ENCODE results near the gene DDX4.
"Not testable (repeated sequence)": the region's sequence is repeated elsewhere in the genome, so short reads cannot be mapped to it uniquely, and the experiment has no call there.

The DDX4 gene

DNA sequence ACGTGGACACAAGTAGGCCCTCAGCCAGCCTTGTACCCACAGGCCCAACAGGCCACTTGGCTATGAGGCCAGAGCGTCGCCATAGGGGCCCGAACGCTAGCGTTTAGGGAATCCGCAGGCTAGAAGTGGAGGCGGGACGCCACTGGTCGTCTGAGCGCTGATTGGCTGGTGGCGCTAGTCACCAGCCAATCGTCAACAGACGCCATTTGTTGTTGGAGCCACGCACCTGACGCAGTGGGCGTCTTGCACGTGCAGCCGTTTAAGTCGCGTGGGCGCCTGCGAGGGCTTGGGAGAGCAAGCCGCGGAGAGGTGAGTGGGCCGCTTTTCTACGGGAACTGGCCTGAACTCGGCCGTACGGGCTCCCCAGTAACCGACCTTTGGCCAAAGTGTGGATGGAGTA, at the start of gene DDX4:
DDX4 (plus strand) TSS at position 269 of the 400 bp plus-strand sequence. CDS start 903 bp downstream, outside the sequence.
- Mint-ChIP-seq H3K27ac (no peak within 1 kb of the TSS), H3K36me3 (no peaks in the 10 kb centered on the region), H3K27me3 (no peaks in the 10 kb centered on the region), H3K9me3 (no peaks in the 10 kb centered on the region), H3K4me1 (no peaks in the 10 kb centered on the region), H3K4me3 (no peak within 1 kb of the TSS)

DNA sequence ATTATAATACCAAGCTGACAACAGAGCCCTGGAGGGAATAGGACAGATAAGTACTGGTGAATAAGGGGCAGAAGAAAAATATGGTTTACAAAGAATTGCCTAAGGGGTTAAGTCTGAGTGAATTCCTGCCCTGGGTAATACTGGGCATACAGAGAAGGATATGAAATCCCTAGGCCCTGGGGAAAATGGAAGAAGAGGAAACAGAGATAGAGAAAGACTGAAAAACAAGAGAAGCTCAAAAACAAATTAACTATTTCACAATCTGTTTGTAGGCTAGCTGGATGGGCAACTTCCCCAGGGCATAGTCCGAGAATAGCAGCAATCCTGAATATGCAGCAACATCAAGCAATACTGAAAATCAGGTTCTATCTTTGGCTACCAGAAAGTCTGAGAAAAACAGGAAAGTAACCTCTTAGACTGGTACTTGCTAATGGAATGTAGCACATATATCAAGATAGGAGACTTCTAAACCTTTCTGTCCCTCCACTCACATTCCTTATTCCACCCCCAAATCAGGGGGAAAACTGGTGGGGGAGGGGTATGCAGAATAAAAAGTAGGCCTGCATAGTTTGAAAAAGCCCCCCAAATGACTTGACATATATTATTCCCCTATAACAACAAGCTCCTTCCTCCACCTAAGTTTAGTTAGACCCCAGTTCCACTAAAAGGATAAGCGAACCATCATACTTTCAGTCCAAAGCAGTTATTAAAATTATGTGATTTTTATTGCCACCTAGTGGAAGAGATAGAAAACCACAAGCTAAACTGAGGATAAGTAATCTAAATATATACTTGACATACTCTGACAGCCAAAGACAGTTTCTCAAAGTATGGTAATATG, 46.4 kb upstream of the DDX4 start:
- Mint-ChIP-seq H3K4me1 (peaks cover 4% of the 10 kb centered on the region), H3K36me3 (peaks cover under 1% of the 10 kb centered on the region), H3K9me3 (no peaks in the 10 kb centered on the region), H3K27me3 (no peaks in the 10 kb centered on the region), H3K27ac (no peak overlapping the region), H3K4me3 (no peak overlapping the region)

DNA sequence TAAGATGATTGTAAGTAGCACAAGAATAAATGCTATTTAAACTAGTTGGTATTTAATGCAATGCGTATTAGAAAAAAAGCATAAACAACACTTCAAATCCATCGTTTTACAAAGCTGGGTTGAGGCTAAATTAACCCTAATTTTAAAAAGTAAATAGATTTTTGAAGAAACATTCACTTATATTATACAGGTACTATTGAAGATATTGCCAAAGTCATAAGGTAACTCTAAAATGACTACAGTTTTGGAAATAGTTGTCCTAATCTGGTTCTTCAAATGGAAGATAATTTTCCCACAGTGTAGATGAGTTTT, 45.8 kb upstream of the DDX4 start:
- Mint-ChIP-seq H3K4me3 (no peak overlapping the region), H3K4me1 (peaks cover 4% of the 10 kb centered on the region), H3K27ac (no peak overlapping the region), H3K36me3 (no peaks in the 10 kb centered on the region), H3K27me3 (no peaks in the 10 kb centered on the region), H3K9me3 (no peaks in the 10 kb centered on the region)

- Mint-ChIP-seq H3K27me3 (no peaks in the 10 kb centered on the region), H3K36me3 (peaks cover 2% of the 10 kb centered on the region), H3K4me3 (no peak overlapping the region), H3K4me1 (peaks cover 4% of the 10 kb centered on the region), H3K27ac (no peak overlapping the region), H3K9me3 (no peaks in the 10 kb centered on the region)
Measured at GRCh38 chr5:55692509-55692908, 45.4 kb upstream of the DDX4 start.

GRCh38 chr5:55694152-55694830, 43.6 kb upstream of the DDX4 start:
- H3K4me3 Mint-ChIP-seq = no peak overlapping the region
- H3K27ac Mint-ChIP-seq = no peak overlapping the region
- H3K4me1 Mint-ChIP-seq = peaks cover 4% of the 10 kb centered on the region
- peaks cover 2% of the 10 kb centered on the region for H3K36me3 Mint-ChIP-seq
- no peaks in the 10 kb centered on the region for H3K27me3 Mint-ChIP-seq
- no peaks in the 10 kb centered on the region for H3K9me3 Mint-ChIP-seq

DNA sequence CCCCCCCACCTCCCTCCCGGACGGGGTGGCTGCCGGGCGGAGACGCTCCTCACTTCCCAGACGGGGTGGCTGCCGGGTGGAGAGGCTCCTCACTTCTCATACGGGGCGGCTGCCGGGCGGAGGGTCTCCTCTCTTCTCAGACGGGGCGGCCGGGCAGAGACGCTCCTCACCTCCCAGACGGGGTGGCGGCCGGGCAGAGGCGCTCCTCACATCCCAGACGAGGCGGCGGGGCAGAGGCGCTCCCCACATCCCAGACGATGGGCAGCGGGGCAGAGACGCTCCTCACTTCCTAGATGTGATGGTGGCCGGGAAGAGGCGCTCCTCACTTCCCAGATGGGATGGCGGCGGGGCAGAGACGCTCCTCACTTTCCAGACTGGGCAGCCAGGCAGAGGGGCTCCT, 41.2 kb upstream of the DDX4 start:
- not testable (repeated sequence) for H3K4me3 Mint-ChIP-seq, H3K27me3 Mint-ChIP-seq, H3K36me3 Mint-ChIP-seq, H3K27ac Mint-ChIP-seq, H3K9me3 Mint-ChIP-seq
- H3K4me1 Mint-ChIP-seq = peaks cover 10% of the 10 kb centered on the region

GRCh38 chr5:55699041-55699688, 38.7 kb upstream of the DDX4 start:
- H3K27ac Mint-ChIP-seq = no peak overlapping the region
- no peaks in the 10 kb centered on the region for H3K27me3 Mint-ChIP-seq
- H3K36me3 Mint-ChIP-seq = peaks cover 5% of the 10 kb centered on the region
- H3K4me1 Mint-ChIP-seq = peaks cover 11% of the 10 kb centered on the region
- no peaks in the 10 kb centered on the region for H3K9me3 Mint-ChIP-seq
- no peak overlapping the region for H3K4me3 Mint-ChIP-seq

GRCh38 chr5:55700745-55701144, 37.1 kb upstream of the DDX4 start:
- Mint-ChIP-seq H3K4me3 (no peak overlapping the region), H3K4me1 (peaks cover 17% of the 10 kb centered on the region), H3K9me3 (no peaks in the 10 kb centered on the region), H3K27me3 (no peaks in the 10 kb centered on the region), H3K36me3 (peaks cover 8% of the 10 kb centered on the region), H3K27ac (no peak overlapping the region)

GRCh38 chr5:55701462-55702103, 36.3 kb upstream of the DDX4 start:
- Mint-ChIP-seq H3K4me1 (peaks cover 22% of the 10 kb centered on the region), H3K36me3 (peaks cover 8% of the 10 kb centered on the region), H3K9me3 (no peaks in the 10 kb centered on the region), H3K4me3 (no peak overlapping the region), H3K27me3 (no peaks in the 10 kb centered on the region), H3K27ac (no peak overlapping the region)

GRCh38 chr5:55702598-55703345, 35.1 kb upstream of the DDX4 start:
- peaks cover 7% of the 10 kb centered on the region for H3K36me3 Mint-ChIP-seq
- H3K4me1 Mint-ChIP-seq = peaks cover 22% of the 10 kb centered on the region
- H3K27me3 Mint-ChIP-seq = no peaks in the 10 kb centered on the region
- H3K27ac Mint-ChIP-seq = no peak overlapping the region
- no peaks in the 10 kb centered on the region for H3K9me3 Mint-ChIP-seq
- no peak overlapping the region for H3K4me3 Mint-ChIP-seq

- peaks cover 27% of the 10 kb centered on the region for H3K4me1 Mint-ChIP-seq
- H3K4me3 Mint-ChIP-seq = no peak overlapping the region
- no peaks in the 10 kb centered on the region for H3K9me3 Mint-ChIP-seq
- H3K27me3 Mint-ChIP-seq = no peaks in the 10 kb centered on the region
- no peak overlapping the region for H3K27ac Mint-ChIP-seq
- peaks cover 8% of the 10 kb centered on the region for H3K36me3 Mint-ChIP-seq
Measured at GRCh38 chr5:55706230-55706629, 31.6 kb upstream of the DDX4 start.

DNA sequence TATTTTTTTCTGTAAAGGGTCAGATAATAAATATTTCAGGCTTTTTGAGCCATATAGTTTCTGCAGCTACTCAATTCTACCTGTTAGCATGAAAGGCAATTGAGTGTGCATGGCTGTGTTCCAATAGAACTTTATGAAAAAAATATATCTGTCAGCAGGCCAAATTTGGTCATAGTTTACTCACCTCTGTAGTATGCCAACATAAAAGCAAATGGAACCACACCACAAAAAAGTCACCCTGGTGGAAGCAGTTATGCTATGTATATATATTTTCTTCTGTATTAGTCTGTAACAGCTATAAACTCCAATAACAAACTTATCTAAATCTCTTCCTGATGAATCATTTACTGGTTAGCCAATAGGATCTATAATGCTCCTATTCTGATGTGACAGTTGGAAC, 29.1 kb upstream of the DDX4 start:
- H3K36me3 Mint-ChIP-seq = peaks cover 6% of the 10 kb centered on the region
- no peak overlapping the region for H3K4me3 Mint-ChIP-seq
- no peaks in the 10 kb centered on the region for H3K9me3 Mint-ChIP-seq
- peaks cover 35% of the 10 kb centered on the region for H3K4me1 Mint-ChIP-seq
- no peak overlapping the region for H3K27ac Mint-ChIP-seq
- no peaks in the 10 kb centered on the region for H3K27me3 Mint-ChIP-seq

GRCh38 chr5:55711507-55712022, 26.3 kb upstream of the DDX4 start:
- Mint-ChIP-seq H3K4me3 (peak overlapping the region; percentile 99), H3K36me3 (peaks cover 4% of the 10 kb centered on the region), H3K27ac (peak overlapping the region; percentile 96), H3K27me3 (no peaks in the 10 kb centered on the region), H3K9me3 (peaks cover under 1% of the 10 kb centered on the region), H3K4me1 (peaks cover 24% of the 10 kb centered on the region)

GRCh38 chr5:55712023-55712859, 25.6 kb upstream of the DDX4 start, which contains the start of gene SLC38A9:
TSS of gene SLC38A9 (minus strand) at chr5:55712324. CDS start at chr5:55697958, 14,366 bp downstream.
- peaks cover 5% of the 10 kb centered on the region for H3K9me3 Mint-ChIP-seq
- H3K36me3 Mint-ChIP-seq = peaks cover 7% of the 10 kb centered on the region
- H3K4me3 Mint-ChIP-seq = peak within 1 kb of the TSS; percentile 99
- H3K27ac Mint-ChIP-seq = peak within 1 kb of the TSS; percentile 96
- no peaks in the 10 kb centered on the region for H3K27me3 Mint-ChIP-seq
- peaks cover 24% of the 10 kb centered on the region for H3K4me1 Mint-ChIP-seq
